ENCODE measurements around the gene RTP3. TPM values are rescaled to one million over a fixed set of nuclear protein-coding genes. Genes with fewer than 3 reads are reported as not detected.

RTP3 gene
- total and polyA plus RNA-seq, 2 of the 8 experiments (the other 6 are each of a cell fraction or from before 2014, with no cell fraction given), result 0.08 TPM; not detected in 1

DNA sequence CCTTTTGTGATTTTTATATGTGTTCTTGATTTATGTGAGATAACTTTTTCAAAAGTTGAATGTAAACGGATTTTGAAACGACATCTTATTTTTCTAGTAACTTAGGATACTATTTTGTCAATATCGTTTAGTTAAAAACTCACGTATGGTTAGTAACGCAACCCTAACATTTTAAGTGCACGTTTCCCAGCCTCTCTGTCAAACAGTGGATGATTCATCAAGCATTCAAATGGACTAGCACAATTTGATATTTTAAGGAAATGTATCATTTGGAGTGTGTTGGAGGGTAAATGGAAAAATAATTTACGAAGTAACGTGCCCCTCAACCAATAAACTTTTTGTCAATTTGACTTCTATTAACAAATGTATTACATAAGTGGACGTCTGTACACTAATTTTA is 23.3 kb downstream of the RTP3 start:
- Histone ChIP-seq H4K20me1 (replicated peaks in 1 of 2; ENCODE audit: control insufficient read depth in 1 of 2, insufficient read depth in 2 of 2, low read length in 2 of 2) (no peaks in the 10 kb centered on the region), H3K36me3 (ENCODE audit: control insufficient read depth in 2 of 4, insufficient read depth in 4 of 4, low read length in 3 of 4) (no peaks in the 10 kb centered on the region), H3K18ac (ENCODE audit: extremely low read depth, low read length) (no peak overlapping the region), H3K23ac (ENCODE audit: insufficient read length) (no peak overlapping the region), H3K79me1 (ENCODE audit: low read depth, low read length) (no peaks in the 10 kb centered on the region), H3K23me2 (ENCODE audit: low read depth, low read length) (peaks cover 5% of the 10 kb centered on the region; the same call in 1 of the 2 replicates), H2BK12ac (ENCODE audit: low read depth, low read length) (no peak overlapping the region), H3K4me3 (ENCODE audit: extremely low read depth in 1 of 4, insufficient read depth in 2 of 4, low read depth in 3 of 4, low read length in 4 of 4) (no peak overlapping the region), H3K9me3 (ENCODE audit: insufficient read depth in 2 of 2, low read depth in 1 of 2, low read length in 1 of 2) (no peaks in the 10 kb centered on the region), H2AK5ac (ENCODE audit: low read depth, low read length) (no peak overlapping the region), H3K9ac (replicated peaks in 1 of 4; ENCODE audit: extremely low read depth in 1 of 4, low read depth in 3 of 4, low read length in 3 of 4) (no peak overlapping the region), H4K5ac (ENCODE audit: insufficient read length, low read depth, low read length) (no peak overlapping the region), H4K91ac (replicated peaks; ENCODE audit: insufficient read length, low read length) (no peak overlapping the region), H3K56ac (replicated peaks; ENCODE audit: insufficient read length, low read depth, low read length) (no peak overlapping the region), H2AFZ (ENCODE audit: low read length) (no peak overlapping the region), H3K27me3 (replicated peaks in 1 of 4; ENCODE audit: control insufficient read depth in 3 of 4, extremely low read depth in 1 of 4, insufficient read depth in 3 of 4, low read length in 3 of 4) (no peaks in the 10 kb centered on the region), H2BK20ac (ENCODE audit: low read length) (no peak overlapping the region), H3K27ac (ENCODE audit: low read depth, low read length) (no peak overlapping the region), H4K8ac (ENCODE audit: extremely low read depth, insufficient read depth, low read length) (no peak overlapping the region), H2BK120ac (replicated peaks; ENCODE audit: low read depth, low read length) (no peak overlapping the region), H3K14ac (ENCODE audit: insufficient read length) (no peak overlapping the region), H2BK5ac (ENCODE audit: low read depth, low read length) (no peak overlapping the region), H3K79me2 (ENCODE audit: control insufficient read depth in 1 of 2, insufficient read depth in 2 of 2, low read length in 2 of 2) (no peaks in the 10 kb centered on the region), H2BK15ac (ENCODE audit: low read length) (no peak overlapping the region), H3K4me1 (replicated peaks in 1 of 4; ENCODE audit: control insufficient read depth in 3 of 4, insufficient read depth in 4 of 4, low read length in 3 of 4) (no peaks in the 10 kb centered on the region), H3K4me2 (ENCODE audit: insufficient read depth in 1 of 2, low read depth in 2 of 2, low read length in 2 of 2) (no peak overlapping the region), H3K4ac (replicated peaks; ENCODE audit: insufficient read length, low read depth, low read length) (no peak overlapping the region)
- TF ChIP-seq, protein P1, sequence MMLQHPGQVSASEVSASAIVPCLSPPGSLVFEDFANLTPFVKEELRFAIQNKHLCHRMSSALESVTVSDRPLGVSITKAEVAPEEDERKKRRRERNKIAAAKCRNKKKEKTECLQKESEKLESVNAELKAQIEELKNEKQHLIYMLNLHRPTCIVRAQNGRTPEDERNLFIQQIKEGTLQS (IDR thresholded peaks at IDR 0.05; ENCODE audit: insufficient read depth, low read depth, low read length), result no peak
- FAIRE-seq (no peak), DNase-seq (ENCODE audit: low read depth in 1 of 2, low spot score in 2 of 2) (no peak)
- 89 to 100% methylated on average over 1 to 9 of the region's 9 CpGs for WGBS, 2 experiments (ENCODE audit: extremely low coverage in 1 of 2, insufficient coverage in 1 of 2, insufficient read length in 1 of 2, insufficient replicate concordance in 2 of 2, low coverage in 1 of 2, low lambda C conversion rate in 2 of 2, missing lambda C conversion rate in 1 of 2)
- CTCF ChIA-PET (ENCODE audit: partially characterized antibody), result interaction anchor here (1.1 to 2.5 kb wide), 3 partner anchors 22 to 32 kb away, joined by 3 to 10 read pairs (median 7); no protein-coding TSS in a partner anchor
- POLR2A ChIA-PET (ENCODE audit: partially characterized antibody), result interaction anchor here (1.5 to 1.6 kb wide), 2 partner anchors 15 to 53 kb away, joined by 3 to 4 read pairs; no protein-coding TSS in a partner anchor
